ENCODE results near the gene DPM3.

DNA sequence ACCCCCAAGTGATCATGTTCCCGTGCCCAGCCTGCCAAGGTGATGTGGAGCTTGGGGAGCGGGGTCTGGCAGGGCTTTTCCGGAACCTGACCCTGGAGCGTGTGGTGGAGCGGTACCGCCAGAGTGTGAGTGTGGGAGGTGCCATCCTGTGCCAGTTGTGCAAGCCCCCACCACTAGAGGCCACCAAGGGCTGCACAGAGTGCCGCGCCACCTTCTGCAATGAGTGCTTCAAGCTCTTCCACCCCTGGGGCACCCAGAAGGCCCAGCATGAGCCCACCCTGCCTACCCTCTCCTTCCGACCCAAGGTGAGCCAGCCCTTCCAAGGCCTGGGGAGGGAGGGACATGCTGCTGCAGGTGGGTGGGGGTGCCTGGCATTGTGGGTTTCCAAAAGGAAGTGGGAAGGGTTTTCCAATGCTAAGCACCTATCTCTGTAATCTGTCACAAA lies 35.6 kb upstream of the DPM3 start:
- no peak for TF ChIP-seq POLR2A (IDR thresholded peaks at IDR 0.05; ENCODE audit: low read depth, low read length)
- TF ChIP-seq, protein P1, sequence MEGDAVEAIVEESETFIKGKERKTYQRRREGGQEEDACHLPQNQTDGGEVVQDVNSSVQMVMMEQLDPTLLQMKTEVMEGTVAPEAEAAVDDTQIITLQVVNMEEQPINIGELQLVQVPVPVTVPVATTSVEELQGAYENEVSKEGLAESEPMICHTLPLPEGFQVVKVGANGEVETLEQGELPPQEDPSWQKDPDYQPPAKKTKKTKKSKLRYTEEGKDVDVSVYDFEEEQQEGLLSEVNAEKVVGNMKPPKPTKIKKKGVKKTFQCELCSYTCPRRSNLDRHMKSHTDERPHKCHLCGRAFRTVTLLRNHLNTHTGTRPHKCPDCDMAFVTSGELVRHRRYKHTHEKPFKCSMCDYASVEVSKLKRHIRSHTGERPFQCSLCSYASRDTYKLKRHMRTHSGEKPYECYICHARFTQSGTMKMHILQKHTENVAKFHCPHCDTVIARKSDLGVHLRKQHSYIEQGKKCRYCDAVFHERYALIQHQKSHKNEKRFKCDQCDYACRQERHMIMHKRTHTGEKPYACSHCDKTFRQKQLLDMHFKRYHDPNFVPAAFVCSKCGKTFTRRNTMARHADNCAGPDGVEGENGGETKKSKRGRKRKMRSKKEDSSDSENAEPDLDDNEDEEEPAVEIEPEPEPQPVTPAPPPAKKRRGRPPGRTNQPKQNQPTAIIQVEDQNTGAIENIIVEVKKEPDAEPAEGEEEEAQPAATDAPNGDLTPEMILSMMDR (IDR thresholded peaks at IDR 0.05; ENCODE audit: extremely low read depth in 1 of 2, insufficient read depth in 1 of 2, low read depth in 1 of 2, low read length in 2 of 2) = peak in 1 of 2 donors; percentile 21
- TF ChIP-seq MYC (IDR thresholded peaks at IDR 0.05; ENCODE audit: low read depth, low read length) = no peak
- no peak for TF ChIP-seq EZH2 (IDR thresholded peaks at IDR 0.05; ENCODE audit: borderline replicate concordance, low read depth, low read length, severe bottlenecking)
- TF ChIP-seq, protein P2, sequence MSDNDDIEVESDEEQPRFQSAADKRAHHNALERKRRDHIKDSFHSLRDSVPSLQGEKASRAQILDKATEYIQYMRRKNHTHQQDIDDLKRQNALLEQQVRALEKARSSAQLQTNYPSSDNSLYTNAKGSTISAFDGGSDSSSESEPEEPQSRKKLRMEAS (IDR thresholded peaks at IDR 0.05; ENCODE audit: insufficient read depth, insufficient read length) = no peak
- TF ChIP-seq POLR2AphosphoS5 (IDR thresholded peaks at IDR 0.05; ENCODE audit: insufficient read depth, low read depth, low read length) = no peak
- TF ChIP-seq JUN (IDR thresholded peaks at IDR 0.05; ENCODE audit: borderline replicate concordance, insufficient read depth, insufficient read length, low read depth) = no peak

Measured in endothelial cell of umbilical vein (primary cell).